ENCODE measurements around the gene SPTLC3.

SPTLC3 gene

DNA sequence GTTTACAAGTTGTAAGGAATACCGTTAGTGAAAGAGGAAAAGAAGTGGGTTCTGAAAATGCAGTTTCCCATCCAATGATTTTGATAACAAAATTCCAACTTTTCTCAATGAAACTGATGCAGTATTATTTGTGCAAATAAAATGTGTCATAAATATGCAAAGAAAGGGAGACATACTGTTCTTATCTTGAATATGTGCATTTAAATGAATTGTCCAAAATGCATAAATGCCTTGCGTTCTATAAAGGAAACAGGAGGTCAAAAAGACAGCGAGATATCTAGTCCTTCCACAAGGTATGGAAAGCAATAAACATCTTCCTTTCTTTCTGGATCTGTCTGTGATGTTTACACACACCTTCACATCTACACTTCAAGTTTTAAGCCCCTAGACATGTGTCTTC is 157.7 kb downstream of the SPTLC3 start:
- no peak for DNase-seq
- Mint-ChIP-seq H3K27me3 (no peaks in the 10 kb centered on the region), H3K4me1 (no peaks in the 10 kb centered on the region), H3K9me3 (no peaks in the 10 kb centered on the region), H3K4me3 (no peak overlapping the region), H3K27ac (no peak overlapping the region), H3K36me3 (no peaks in the 10 kb centered on the region)
- CTCF ChIA-PET: no interaction called here

DNA sequence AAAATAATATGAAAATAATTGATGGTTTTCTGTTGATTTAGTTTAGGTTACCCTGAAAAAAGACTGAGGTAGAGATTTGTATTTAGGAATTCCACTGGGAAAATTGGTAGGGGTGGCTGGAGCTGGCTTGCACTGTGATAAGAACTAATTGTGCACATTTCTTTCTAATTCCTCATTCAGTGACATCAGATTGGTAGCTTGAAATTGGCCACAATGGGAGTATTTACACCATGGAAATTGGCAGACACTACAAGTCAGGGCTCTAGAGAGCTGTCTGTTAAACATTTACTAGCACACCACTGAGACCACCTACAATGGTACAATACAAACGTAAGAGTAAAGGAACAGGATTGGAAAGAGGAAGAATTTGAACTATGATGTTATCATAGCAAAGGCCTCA is 160.3 kb downstream of the SPTLC3 start:
- DNase-seq: no peak
- CTCF ChIA-PET: no interaction called here
- Mint-ChIP-seq H3K27ac (no peak overlapping the region), H3K9me3 (no peaks in the 10 kb centered on the region), H3K27me3 (peaks cover 11% of the 10 kb centered on the region), H3K4me3 (no peak overlapping the region), H3K36me3 (no peaks in the 10 kb centered on the region), H3K4me1 (no peaks in the 10 kb centered on the region)

DNA sequence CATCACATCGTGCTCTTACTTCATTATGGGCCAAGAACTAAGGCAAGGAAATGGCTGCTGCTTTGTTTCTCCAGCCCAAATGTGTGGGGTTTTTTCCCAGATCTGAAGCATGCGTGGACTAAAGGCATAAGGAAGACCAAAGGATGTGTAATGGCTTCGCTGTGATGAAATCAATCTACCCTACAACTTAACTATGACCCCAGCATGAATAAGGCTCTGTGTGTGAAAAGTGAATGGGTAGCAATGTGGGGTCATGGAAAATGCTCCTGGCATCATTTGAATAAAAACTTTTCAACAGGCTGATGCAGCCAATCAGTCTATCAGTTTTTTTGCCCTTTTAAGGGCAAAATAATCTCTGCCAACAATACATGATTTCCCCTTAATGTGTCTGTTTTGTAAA is 162.0 kb downstream of the SPTLC3 start:
- DNase-seq: no peak
- Mint-ChIP-seq H3K36me3 (no peaks in the 10 kb centered on the region), H3K9me3 (no peaks in the 10 kb centered on the region), H3K27me3 (peaks cover 11% of the 10 kb centered on the region), H3K27ac (no peak overlapping the region), H3K4me1 (no peaks in the 10 kb centered on the region), H3K4me3 (no peak overlapping the region)
- CTCF ChIA-PET: no interaction called here

DNA sequence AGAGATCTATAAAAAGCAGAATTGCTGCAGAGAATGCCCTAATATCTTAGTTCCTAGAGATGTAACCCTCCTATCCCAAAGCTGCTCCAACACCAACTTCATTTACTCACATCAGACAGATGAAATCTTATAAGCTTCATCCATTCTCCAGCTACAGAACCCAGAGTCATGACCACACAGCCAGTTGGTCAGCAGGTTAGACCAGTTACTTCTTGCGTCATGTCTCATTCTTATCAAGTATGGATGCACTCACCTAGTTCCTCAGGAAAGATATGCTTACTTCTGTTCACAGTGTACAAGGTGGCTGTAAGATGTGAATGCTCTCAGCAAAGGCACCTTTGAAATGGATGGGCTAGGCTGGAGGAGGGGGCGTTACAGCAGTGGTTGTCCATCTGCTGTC is 164.4 kb downstream of the SPTLC3 start:
- Mint-ChIP-seq H3K4me3 (no peak overlapping the region), H3K27ac (no peak overlapping the region), H3K27me3 (peaks cover 15% of the 10 kb centered on the region), H3K4me1 (no peaks in the 10 kb centered on the region), H3K36me3 (no peaks in the 10 kb centered on the region), H3K9me3 (no peaks in the 10 kb centered on the region)
- DNase-seq: no peak
- CTCF ChIA-PET: no interaction called here

DNA sequence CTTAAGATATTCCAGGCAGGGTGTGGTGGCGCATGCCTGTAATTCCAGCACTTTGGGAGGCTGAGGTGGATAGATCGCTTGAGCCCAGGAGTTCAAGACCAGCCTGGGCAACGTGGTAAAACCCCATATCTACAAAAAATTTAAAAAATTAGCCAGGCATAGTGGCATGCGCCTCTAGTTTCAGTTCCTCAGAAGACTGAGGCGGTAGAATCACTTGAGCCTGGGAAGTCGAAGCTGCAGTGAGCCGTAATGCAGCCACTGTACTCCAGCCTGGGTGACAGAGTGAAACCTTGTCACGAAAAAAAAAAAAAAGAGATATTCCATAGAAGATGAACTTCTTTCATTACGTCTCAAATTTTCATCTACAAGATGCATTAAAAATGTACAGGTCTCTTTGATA is 165.6 kb downstream of the SPTLC3 start:
- H3K9me3 Mint-ChIP-seq: no peaks in the 10 kb centered on the region
- no peak overlapping the region for H3K27ac Mint-ChIP-seq
- H3K27me3 Mint-ChIP-seq: peaks cover 15% of the 10 kb centered on the region
- CTCF ChIA-PET: no interaction called here
- H3K4me3 Mint-ChIP-seq: no peak overlapping the region
- DNase-seq: no peak
- H3K36me3 Mint-ChIP-seq: no peaks in the 10 kb centered on the region
- no peaks in the 10 kb centered on the region for H3K4me1 Mint-ChIP-seq

DNA sequence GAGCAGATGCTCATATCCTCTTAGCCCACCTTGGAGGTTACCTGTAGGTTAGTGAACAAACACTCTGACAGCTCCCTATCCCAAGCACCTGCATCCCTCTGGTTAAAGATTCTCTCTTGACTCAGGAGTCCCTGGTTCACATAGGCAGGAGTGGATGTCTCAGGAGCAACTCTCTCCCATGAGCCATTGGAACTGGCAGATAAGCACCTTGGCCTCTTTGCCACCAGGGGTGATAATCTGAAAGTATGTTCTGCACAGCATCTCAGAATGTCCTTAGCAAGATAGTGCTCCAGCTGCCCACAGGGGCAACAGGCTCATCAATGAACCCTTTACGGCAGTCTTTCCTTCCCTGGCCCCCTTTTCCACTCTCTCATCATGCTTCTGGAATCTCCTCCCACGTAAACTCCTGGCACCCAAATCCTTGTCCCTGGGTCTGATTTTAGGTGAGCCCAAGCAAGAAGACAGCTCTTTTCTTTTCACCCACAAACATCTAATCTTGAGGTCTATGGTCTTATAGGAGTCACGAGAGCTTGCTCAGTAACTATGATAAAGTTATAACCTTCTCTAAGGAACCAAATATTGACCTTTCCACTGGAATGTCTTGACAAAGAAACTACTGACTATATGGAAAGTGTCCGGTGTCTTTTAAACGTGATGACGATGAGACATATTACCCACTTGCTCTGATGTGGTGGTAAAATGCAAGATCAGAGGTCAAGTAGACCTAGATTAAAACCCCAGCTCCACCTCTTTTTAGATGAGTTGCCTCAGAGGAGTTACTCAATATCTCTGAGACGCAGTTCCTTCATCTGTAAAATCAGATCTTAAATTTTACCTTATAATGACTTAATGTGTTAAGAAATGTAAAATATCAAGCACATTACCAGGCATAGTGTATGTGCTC is 172.5 kb downstream of the SPTLC3 start:
- DNase-seq: no peak
- peaks cover 4% of the 10 kb centered on the region for H3K27me3 Mint-ChIP-seq
- no peaks in the 10 kb centered on the region for H3K4me1 Mint-ChIP-seq
- H3K36me3 Mint-ChIP-seq: no peaks in the 10 kb centered on the region
- CTCF ChIA-PET: no interaction called here
- H3K27ac Mint-ChIP-seq: no peak overlapping the region
- no peak overlapping the region for H3K4me3 Mint-ChIP-seq
- no peaks in the 10 kb centered on the region for H3K9me3 Mint-ChIP-seq

DNA sequence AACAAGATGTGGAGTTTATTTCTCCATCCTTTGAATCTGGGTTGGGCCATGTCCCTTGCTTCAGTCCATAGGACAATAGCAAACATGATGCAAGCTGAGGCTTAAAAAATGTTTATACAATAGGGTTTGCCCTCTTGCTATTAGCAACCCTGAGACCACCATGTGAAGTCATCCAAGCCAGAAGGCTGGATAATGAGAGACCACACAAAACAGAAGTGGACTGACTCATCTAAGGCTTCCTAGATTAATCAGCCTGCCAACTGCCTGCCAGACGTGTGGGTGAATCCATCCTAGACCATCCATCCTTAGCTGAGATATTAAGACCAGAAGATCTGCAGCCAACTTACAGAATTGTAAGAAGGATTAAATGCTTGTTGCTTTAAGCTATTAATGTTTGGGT is 174.2 kb downstream of the SPTLC3 start:
- no peak for DNase-seq
- H3K27me3 Mint-ChIP-seq: no peaks in the 10 kb centered on the region
- no peak overlapping the region for H3K27ac Mint-ChIP-seq
- H3K4me3 Mint-ChIP-seq: no peak overlapping the region
- no peaks in the 10 kb centered on the region for H3K4me1 Mint-ChIP-seq
- H3K36me3 Mint-ChIP-seq: no peaks in the 10 kb centered on the region
- CTCF ChIA-PET: interaction anchor here (1.3 kb wide), 1 partner anchor 80 kb away, joined by 3 read pairs; no protein-coding TSS in a partner anchor
- H3K9me3 Mint-ChIP-seq: peaks cover 6% of the 10 kb centered on the region

DNA sequence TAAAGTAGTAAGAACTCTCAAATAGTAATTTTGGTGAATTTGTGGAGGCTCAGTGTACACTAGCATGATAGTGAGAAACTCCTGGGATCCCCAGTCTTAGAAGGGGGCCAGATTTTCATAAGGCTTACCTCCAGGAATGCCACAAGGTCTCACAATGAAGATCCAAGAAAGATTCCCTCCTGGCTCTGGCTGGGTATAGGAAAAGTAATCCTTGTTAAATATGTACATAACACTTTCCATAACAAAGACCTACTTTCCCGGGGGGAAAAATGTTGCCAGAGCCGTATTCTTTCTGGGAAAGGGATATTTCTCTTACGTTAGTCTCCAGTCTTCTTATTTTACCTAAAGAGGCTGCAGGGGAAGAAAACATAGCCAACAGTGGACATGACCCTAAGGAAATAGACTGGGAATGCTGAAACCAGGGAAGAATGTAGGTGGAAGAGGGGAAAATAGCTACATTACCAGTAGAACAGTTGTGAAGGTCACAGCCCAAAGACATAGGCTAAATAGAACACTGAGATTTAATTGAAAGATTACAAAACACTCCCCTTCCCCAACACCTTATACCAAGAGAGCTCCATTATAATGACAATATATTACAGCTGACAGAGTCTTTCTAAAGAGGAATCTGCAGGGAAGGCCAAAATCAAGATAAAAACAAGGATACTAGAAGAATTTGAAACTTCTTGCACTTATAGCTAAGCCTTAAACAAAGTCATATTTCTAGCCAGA is 177.4 kb downstream of the SPTLC3 start:
- H3K4me1 Mint-ChIP-seq: no peaks in the 10 kb centered on the region
- CTCF ChIA-PET: no interaction called here
- H3K27ac Mint-ChIP-seq: no peak overlapping the region
- peaks cover 6% of the 10 kb centered on the region for H3K9me3 Mint-ChIP-seq
- no peak overlapping the region for H3K4me3 Mint-ChIP-seq
- no peaks in the 10 kb centered on the region for H3K36me3 Mint-ChIP-seq
- no peak for DNase-seq
- no peaks in the 10 kb centered on the region for H3K27me3 Mint-ChIP-seq

DNA sequence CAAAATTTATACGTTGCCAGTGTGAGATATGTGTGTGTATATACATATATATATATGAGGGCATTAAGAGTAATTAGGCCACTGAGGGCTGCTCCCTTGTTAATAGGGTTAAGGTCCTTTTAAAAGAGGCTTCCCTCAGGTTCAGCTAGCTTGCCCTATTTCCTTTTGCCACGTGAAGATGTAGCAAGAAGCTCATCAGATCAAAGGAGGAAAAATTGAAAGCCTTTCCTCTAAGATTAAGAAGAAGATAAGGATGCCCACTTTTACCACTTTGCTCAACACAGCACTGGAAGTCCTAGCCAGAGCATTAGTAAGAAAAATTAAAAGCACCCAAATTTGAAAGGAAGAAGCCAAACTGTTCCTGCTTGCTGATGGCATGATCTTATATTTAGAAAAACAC is 179.1 kb downstream of the SPTLC3 start:
- Mint-ChIP-seq H3K9me3 (peaks cover 6% of the 10 kb centered on the region), H3K4me1 (no peaks in the 10 kb centered on the region), H3K36me3 (no peaks in the 10 kb centered on the region), H3K27ac (no peak overlapping the region), H3K4me3 (no peak overlapping the region), H3K27me3 (no peaks in the 10 kb centered on the region)
- no peak for DNase-seq
- CTCF ChIA-PET: no interaction called here

DNA sequence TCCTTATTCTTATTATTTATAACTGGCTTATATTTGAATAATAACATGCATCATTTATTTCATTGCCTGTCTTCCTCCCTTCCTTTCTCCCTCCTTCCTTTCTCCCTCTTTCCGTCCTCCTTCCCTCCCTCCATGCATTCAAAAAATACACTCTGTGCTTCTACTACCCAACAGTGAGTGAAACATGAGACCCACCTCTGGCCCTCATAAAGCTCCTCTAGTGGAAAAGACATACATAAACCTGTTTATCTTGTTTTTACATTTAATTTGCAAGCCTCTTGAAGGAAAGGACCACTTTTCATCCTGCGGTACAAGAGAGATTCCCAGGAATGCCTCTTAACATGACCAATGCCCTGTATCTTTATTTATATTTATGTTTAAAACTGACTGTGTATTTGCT is 190.5 kb downstream of the SPTLC3 start:
- H3K27ac Mint-ChIP-seq: no peak overlapping the region
- CTCF ChIA-PET: no interaction called here
- H3K9me3 Mint-ChIP-seq: no peaks in the 10 kb centered on the region
- no peak for DNase-seq
- peaks cover 2% of the 10 kb centered on the region for H3K4me1 Mint-ChIP-seq
- H3K36me3 Mint-ChIP-seq: no peaks in the 10 kb centered on the region
- H3K4me3 Mint-ChIP-seq: no peak overlapping the region
- H3K27me3 Mint-ChIP-seq: peaks cover 10% of the 10 kb centered on the region

DNA sequence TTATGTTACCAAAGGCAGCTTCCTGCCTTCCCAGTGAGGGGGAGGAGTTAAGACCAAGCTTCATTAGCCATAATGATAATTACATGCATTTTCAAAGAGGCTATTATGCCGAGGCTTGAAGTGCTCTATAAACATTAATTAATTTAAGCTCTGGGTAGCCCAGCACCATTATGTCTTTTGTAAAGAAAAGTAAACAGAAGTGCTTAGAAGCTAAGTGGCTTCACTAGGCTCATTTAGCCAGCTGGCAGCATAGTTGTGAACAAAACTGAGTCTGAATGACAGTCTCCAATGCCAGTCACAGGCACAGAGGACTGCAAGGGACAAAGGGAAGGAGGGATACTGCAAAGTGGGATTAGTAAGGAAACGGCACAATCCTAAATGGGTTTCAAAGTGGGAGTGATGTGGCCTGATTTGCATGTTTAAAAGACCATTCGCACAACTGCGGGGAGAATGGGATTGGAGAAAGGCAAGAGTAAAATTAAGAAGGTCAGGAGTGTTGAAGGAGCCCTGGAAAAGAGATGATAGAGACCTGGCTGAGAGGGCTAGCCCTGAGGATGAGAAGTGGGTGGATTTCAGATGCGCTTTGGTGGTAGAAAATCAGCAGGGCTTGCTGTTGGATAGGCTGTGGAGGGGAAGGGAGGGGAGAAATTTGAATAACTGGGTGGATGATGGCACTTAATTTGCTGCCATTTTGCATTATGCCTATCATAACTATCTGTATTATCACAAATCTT is 192.2 kb downstream of the SPTLC3 start:
- Mint-ChIP-seq H3K4me1 (peaks cover 2% of the 10 kb centered on the region), H3K4me3 (no peak overlapping the region), H3K9me3 (no peaks in the 10 kb centered on the region), H3K27ac (no peak overlapping the region), H3K36me3 (no peaks in the 10 kb centered on the region), H3K27me3 (peaks cover 20% of the 10 kb centered on the region)
- CTCF ChIA-PET: interaction anchor here (0.8 kb wide), 1 partner anchor 102 kb away, joined by 4 read pairs; no protein-coding TSS in a partner anchor
- DNase-seq: no peak

DNA sequence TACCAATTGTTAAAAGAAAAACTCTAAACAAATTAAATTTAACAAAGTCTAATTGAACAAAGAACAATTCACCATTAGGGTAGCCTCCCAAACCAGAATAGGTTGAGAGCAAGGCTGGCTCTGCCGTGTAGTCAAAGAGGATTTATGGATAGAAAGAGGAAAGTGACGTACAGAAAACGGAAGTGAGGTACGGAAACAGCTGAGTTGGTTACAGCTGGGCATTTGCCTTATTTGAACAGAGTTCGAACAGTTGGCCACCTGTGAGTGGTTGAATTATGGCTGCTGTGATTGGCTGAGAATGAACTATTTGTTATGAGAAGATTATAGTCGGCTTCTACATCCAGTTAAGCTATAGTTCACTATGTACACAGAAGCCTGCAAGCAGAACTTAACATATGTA is 193.8 kb downstream of the SPTLC3 start:
- Mint-ChIP-seq H3K27me3 (peaks cover 21% of the 10 kb centered on the region), H3K27ac (no peak overlapping the region), H3K36me3 (no peaks in the 10 kb centered on the region), H3K4me3 (no peak overlapping the region), H3K4me1 (peaks cover 2% of the 10 kb centered on the region), H3K9me3 (no peaks in the 10 kb centered on the region)
- no peak for DNase-seq
- CTCF ChIA-PET: no interaction called here

DNA sequence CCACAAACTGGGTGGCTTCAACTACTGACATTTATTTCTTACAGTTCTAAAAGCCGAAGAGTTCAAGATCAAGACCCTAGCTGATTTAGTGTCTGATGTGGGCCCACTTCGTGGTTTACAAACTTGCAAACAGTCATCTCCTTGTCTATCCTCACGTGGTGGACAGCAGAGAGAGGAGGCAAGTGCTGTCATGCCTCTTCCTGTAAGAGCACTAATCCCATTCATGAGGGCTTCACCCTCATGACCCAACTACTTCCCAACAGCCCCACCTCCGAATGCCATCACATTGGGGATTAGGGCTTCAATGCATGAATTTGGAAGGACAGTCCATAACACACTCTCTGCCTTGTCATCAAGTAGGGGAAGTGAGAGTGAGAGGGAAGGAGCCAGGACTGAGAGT is 196.7 kb downstream of the SPTLC3 start:
- Mint-ChIP-seq H3K9me3 (no peaks in the 10 kb centered on the region), H3K4me1 (peaks cover 2% of the 10 kb centered on the region), H3K27me3 (peaks cover 16% of the 10 kb centered on the region), H3K27ac (no peak overlapping the region), H3K4me3 (no peak overlapping the region), H3K36me3 (no peaks in the 10 kb centered on the region)
- CTCF ChIA-PET: no interaction called here
- no peak for DNase-seq

DNA sequence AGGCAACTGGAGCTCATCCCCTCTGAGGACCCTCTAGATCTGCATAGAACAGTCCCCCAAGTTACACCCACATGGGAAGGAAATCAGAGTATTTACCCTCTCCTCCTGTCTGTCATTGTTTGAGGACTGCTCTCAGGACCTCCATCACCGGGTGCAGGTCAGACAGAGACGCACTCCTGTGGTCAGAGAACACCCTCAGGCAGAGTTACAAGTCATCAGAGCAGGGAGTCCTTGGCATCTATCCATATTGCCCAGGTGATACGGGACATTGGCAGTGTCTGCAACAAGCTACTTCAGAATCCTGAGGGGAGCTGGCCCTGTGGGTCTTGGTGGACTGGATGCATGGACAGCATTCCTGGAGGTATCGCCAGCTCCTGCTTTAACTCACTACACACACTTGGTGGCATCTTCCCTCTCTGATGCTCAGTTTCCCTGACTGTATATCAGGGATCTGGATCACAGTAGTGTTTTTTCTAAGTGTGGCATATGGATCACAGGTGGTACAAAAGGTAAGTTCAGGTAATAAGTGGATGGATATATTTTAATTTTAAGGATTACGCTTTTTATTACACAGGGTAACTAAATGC is 197.2 kb downstream of the SPTLC3 start:
- H3K9me3 Mint-ChIP-seq: no peaks in the 10 kb centered on the region
- no peak overlapping the region for H3K27ac Mint-ChIP-seq
- no peak overlapping the region for H3K4me3 Mint-ChIP-seq
- CTCF ChIA-PET: no interaction called here
- no peaks in the 10 kb centered on the region for H3K36me3 Mint-ChIP-seq
- peaks cover 14% of the 10 kb centered on the region for H3K27me3 Mint-ChIP-seq
- peaks cover 2% of the 10 kb centered on the region for H3K4me1 Mint-ChIP-seq
- no peak for DNase-seq
